Measurements from ENCODE around the gene ACTL8. TPM values are rescaled to one million over a fixed set of nuclear protein-coding genes. Genes with fewer than 3 reads are reported as not detected.

Gene ACTL8
- total RNA-seq, 2 donors from 2014 or later: not detected

DNA sequence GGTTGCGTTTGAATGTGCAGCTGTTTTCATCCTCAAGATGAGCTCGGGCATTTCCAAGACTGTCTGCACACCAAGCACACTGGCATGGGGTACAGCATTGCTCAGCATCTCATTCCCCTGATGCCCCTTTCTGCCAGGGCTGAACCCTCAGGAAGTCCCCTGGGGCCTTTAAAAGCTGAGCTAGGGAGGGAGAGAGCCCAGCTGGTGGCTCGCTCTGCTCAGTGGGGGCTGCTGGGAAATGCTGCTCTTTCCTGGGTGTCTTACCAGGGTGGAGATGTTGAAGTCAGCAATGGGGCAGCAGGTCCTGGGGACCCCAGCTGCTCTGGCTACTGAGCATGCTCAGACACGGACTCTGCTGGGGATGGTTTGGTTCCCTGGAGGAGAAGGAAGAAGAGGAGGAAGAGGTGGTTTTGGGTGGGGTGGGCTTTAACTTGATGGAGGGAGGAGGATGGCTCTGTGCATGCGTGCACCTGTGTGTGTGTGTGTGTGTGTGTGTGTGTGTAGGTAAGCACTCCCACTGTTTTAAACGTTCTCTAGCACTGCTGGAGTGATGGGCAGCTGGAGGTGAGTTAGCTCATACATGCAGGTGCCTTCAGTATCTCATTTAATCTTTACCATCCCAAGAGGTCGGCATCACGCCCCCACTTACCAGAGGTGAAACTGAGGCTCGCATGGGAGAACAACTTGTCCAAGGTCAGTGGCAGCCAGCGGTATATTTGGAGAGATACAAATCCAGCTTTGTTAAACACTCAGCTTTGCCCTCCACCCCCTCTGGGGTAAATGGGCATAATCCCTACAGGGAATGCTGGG, 40.9 kb downstream of the ACTL8 start:
- DNase-seq (ENCODE audit: low spot score): peak; percentile 63
- intact Hi-C loops (cut with DNase I): no loop called here

DNA sequence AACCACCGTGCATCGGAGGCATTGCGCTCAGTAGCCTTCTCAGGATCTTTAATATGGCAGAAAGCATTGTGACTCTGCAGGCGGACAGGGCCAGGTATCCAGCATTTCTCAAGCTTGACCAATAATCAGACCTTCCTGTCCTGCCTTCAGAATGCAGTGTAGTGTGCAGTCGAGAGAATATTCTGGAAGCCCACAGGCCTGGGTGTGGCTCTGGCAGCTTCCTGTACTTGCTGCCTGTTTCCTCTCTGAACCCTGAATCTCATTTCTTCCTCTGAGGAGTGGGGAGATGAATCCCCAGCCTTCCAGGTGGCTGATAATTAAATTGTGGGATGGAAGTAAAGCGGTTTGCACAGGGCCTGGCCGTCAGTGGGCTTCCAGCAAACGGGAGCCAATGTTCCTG, 42.3 kb downstream of the ACTL8 start:
- no peak for DNase-seq (ENCODE audit: low spot score)
- intact Hi-C loops (cut with DNase I): no loop called here

DNA sequence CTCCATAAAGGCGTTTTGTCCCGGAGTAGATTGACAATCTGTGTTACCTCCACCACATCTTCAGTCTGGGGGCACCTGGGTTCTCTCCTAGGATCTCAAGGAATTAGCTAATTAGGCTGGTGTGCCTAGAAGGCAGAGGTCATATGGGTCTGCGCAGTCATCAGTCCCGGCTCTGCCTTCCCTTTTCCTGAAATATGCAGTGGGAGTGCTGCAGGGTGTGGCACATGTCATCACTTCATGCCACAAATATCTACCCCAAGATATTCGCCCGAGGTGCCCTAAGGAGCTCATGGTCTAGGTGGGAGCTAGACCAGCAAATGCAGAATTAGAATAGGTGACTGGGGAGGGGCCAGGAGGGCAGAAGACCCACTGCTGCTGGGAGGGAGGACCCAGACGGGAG, 42.9 kb downstream of the ACTL8 start:
- intact Hi-C loops (cut with DNase I): no loop called here
- DNase-seq (ENCODE audit: low spot score): no peak

DNA sequence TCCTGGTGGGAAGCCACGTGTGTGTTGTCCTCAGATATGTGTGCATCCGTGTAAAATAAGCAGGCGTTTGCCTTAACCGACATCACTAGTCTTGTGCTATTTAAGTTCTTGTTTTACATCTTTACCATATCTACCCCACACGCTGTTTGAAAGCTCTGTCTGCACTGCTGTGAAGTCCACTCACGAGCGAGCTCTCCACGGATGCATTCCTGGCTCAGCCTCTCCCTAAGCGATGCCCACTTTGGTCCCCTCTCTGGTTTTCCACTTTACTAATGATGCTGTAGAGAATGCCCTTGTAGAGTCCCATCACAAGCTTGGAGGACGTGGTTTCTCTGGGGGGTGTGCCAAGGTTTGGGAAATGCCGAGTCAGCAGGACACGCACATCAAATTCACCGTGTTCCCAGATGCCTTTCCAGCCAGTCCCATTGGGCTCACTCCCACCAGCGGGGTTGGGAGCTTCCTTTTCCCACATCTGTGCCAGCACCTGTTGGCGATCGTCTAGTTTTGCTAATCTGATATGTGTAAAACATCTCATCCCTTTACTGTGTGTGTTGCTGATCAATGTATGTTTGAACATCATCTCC, 43.8 kb downstream of the ACTL8 start:
- DNase-seq (ENCODE audit: low spot score): no peak
- intact Hi-C loops (cut with DNase I): no loop called here

DNA sequence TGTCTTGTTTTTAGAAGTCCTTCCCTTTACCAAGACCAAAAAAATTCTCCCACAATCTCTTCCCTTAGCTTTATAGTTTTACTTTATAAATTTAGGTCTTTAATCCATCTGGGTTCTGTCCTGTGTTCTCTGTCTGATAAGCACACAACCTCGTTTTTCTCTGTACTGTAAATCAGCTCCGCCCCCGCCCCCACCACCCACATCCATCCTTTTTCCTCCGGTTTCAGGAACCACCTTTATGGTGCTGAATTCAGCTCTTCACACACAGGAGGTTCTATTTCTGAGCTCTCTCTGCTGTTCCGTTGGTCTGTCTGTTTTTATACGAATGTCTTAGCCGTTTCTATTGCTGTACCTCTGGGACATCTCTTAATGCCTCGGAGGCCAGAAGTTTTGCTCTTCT, 44.5 kb downstream of the ACTL8 start:
- intact Hi-C loops (cut with DNase I): no loop called here
- no peak for DNase-seq (ENCODE audit: low spot score)

DNA sequence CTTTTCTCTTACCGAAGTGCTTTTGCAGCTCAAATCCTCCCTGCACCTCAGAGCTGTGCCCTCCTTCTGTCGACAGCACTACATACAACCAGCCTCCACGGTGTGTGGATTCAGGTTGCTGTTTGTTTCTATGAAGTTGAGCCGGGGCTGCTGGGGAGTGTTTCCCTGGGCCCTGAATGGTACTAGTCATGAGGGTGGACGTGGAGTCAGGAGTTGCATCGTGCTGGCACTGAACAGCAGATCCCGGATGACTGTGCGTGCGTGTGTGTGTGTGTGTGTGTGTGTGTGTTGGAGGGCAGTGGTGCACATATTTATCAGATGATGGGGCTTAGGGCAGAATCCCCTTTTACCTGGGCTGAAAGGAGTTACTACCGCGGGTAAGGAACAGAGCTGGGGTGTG, 47.0 kb downstream of the ACTL8 start:
- peak; percentile 47 for DNase-seq (ENCODE audit: low spot score)
- intact Hi-C loops (cut with DNase I): no loop called here

DNA sequence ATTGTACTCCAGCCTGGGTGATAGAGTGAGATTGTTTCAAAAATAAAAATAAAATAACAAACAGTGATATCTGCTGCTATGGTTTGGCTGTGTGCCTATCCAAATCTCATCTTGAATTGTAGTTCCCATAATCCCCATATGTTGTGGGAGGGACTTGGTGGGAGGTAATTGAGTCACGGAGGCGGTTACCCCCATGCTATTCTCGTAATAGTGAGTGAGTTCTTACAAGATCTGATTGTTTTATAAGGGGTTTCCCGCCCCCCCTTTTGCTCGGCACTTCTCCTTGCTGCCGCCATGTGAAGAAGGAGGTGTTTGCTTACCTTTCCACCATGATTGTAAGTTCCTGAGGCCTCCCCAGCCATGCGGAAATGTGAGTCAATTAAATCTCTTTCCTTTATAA, 47.8 kb downstream of the ACTL8 start:
- intact Hi-C loops (cut with DNase I): no loop called here
- DNase-seq (ENCODE audit: low spot score): peak; percentile 17

DNA sequence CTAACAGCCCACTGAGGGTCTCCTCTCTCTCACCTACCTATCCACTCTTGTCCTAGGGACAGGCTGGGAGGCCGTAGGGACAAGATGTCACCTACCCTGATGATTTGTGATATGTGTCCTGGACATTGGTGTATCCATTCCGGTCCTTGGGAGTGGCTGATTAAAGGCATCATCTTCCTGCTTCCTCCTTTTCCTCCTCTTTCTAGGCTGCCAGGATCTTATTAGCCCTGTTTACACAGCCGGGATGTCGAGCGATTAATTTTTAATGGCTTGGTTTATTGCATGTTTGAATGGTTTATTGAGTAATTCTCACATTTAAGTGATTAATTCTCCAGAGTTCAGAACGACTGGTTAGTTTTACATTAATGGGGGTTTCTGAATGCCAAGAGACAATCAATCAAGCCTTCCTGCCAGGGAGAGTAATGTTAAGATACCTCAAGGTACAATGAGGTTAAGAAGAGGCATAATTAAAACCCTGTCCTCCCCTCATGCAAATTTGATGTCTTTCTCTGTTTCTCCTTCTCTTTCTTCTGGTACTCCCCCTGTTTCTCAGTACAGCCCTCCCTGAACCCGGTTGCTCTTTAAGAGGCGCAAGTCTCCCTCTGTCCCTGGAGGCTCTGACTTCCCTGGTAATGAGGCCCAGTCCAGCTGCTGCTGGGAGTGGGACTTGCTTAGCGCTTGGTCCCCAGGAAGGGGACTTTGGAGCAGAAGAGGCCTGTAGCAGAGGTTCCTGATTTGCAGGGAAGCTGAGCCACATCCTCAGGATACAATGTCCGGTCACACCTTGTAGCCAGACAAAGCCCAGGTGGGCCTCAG, 50.9 kb downstream of the ACTL8 start:
- intact Hi-C loops (cut with DNase I): no loop called here
- DNase-seq (ENCODE audit: low spot score): peak; percentile 25

DNA sequence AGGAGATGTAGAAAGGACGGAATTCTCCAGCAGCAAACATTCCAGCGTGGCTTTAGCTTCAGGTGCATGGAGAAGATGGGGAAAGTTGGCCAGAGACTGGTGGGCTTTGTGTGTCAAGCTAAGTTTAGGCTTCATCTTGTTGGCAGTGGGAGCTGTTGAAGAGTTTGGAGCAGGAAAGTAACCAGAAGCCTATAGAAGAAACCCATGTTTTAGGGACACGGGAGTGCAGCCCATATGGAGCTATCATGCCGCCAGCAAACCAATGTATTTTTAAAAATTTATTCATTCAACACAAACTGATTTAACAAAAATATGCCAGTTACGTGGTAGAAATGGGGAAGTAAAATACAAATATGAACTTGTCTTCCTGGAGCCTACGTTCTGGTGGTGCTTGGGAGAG, 53.7 kb downstream of the ACTL8 start:
- DNase-seq (ENCODE audit: low spot score): no peak
- intact Hi-C loops (cut with DNase I): no loop called here

DNA sequence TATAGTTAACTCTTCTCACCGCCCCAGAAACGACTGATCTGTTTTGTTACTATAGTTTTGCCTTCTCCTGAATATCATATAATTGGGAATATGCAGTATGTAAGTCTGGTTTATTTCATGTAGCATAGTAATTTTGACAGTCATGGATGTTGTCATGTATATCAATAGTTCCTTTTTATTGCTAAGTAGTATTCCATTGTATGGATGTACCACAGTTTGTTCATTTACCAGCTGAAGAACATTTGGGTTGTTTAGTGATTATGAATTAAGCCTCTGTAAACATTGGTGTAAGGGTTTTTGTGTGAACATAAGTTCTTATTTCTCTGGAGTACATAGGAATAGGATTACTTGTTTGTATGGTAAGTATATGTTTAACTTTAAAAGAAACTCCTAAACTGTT, 55.5 kb downstream of the ACTL8 start:
- intact Hi-C loops (cut with DNase I): no loop called here
- no peak for DNase-seq (ENCODE audit: low spot score)

DNA sequence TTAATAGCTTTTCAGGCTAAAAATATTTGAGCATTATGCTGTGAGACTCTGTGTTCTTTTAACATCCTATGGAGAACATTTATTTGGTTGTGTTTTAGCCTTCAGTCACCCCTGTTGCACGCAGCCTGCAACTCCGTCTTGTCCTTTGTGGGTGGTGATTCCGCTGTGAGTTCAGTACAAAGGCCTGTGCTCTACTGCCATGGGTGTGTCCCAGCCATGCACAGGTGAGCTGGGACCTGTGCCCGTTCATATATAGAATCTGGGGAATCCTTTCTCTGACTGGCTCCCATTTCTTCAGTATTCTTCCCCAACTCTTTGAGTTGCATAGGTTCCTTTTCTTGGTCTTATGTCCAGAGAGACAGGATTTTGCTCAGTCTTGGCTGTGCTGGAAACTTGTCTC, 61.4 kb downstream of the ACTL8 start:
- DNase-seq (ENCODE audit: low spot score): no peak
- intact Hi-C loops (cut with DNase I): loop anchor here in 1 of 2 donors (2.0 kb wide), 1 partner anchor 72 kb away; no protein-coding TSS in a partner anchor

DNA sequence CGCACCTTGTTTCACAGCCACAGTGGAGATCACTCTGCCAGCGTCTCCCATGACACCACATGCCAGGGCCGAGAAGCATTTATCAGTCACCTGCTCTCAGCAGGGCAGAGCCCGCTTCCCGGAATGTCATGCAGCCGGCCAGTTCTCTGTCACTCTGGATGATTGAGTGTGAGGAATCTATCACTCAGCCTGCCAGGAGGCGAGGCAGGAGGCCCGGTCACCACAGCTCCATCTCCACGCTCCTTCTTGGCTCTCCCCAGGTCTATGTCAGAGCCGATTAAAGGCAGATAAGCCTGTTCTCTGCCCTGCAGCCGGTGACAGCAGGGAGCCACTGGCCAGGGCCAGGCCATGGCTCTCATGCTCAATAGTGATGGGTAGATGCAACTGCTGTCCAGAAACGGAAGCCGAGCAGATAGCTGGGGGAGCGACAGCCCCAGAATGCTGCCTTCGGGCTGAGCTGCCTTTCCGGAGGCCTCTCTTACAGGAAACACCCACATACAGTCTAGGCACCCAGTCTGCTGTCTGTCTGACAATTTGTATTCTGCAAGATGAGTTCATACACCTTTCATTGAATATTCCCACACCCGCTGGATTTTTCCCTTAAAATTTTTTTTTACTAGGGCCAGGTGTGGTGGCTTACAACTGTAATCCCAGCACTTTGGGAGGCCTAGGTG, 64.1 kb downstream of the ACTL8 start:
- peak; percentile 3 for DNase-seq (ENCODE audit: low spot score)
- intact Hi-C loops (cut with DNase I): no loop called here

DNA sequence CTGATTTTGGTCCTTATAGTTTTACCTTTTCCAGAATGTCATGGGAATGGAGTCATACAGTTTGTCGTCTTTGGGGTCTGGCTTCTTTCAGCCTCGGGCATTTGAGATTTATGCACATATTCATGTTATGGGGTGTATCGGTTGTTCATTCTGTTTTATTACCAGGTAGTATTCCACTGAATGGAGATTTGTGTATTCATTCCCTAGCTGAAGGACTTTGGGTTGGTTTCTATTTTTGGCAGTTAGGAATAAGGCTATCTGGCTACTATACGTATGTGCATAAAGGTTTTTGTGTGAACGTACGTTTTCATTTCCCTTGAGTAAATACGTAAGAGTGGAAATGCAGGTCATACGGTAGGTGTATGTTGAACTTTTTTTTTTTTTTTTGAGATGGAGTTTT, 65.1 kb downstream of the ACTL8 start:
- intact Hi-C loops (cut with DNase I): loop anchor here in 1 of 2 donors (10.0 kb wide), 1 partner anchor 325 kb away; no protein-coding TSS in a partner anchor
- DNase-seq (ENCODE audit: low spot score): peak; percentile 10

DNA sequence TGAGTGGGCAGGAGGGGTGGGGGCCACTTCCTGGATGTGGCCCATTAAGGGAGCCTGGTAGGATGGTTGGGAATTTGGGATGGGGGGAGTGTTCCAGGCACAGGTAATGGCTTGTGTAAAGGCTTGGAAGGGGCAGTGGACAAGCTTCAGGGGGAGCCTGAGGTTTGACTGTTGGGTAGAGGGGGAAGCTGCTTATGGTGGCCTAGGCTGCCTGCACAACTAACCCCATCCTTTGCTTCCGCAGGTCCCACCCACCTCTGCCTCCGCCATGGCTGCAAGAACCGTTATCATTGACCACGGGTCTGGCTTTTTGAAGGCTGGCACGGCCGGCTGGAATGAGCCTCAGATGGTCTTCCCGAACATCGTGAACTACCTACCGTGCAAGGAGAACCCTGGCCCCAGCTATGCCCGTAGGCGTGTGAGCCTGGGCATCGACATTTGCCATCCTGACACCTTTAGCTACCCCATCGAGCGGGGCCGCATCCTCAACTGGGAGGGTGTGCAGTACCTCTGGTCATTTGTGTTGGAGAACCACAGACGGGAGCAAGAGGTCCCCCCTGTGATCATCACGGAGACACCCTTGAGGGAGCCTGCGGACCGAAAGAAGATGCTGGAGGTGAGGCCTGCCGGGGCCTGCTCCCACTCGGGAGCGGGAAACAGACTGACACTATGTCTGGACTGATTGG, 67.8 kb downstream of the ACTL8 start:
- intact Hi-C loops (cut with DNase I): loop anchor here in 1 of 2 donors (10.0 kb wide), 1 partner anchor 328 kb away; no protein-coding TSS in a partner anchor
- peak; percentile 12 for DNase-seq (ENCODE audit: low spot score)

DNA sequence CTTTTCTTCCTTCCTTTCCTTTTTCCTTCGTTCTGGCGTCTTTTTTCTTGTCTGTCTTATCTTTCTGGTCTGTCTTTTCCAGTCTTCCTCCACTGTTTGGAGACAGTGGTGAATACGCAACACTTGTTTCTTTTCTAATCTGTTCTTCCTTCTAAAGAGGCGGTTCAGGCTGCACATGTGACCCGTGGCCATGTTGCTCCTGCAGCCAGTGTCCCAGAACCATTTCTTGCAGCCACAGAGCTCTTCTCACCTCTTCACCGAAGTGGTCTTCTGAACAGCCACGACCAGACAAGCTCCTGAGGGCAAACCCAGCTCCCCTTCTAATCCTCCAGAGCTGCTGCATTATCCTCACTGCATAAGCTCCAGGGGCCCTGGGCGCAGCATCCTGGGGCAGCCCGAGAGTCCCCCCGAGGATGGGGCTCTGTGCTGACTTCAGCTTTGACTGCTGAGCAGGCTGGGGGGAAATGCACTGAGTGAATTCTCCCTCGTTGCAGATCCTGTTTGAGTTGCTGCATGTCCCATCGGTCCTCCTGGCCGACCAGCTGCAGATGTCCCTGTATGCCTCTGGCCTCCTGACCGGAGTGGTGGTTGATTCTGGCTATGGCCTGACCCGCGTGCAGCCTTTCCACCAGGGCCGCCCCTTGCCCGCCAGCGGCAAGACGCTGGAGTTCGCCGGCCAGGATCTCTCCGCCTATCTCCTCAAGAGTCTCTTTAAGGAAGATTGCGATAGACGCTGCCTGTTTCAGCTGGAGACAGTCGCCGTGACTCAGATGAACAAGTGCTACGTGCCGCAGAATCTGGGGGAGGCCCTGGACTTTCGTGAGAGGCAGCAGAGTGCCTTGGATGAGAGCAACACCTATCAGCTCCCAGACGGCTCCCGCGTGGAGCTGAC, 70.4 kb downstream of the ACTL8 start:
- intact Hi-C loops (cut with DNase I): loop anchor here in 1 of 2 donors (5.0 to 10.0 kb wide), 2 partner anchors 163 to 331 kb away; no protein-coding TSS in a partner anchor

DNA sequence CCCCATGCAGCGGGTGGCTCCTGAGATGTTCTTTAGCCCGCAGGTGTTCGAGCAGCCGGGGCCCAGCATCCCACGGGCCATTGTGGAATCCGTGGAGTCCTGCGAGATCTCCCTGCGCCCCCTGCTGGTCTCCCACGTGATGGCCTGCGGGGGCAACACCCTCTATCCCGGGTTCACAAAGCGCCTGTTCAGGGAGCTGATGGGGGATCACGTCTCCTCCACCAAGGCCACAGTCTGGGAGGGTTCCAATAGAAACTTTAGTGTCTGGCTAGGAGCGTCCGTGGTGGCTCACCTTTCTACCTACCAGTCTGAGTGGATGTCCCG, 71.0 kb downstream of the ACTL8 start:
- DNase-seq (ENCODE audit: low spot score): peak; percentile 88
- intact Hi-C loops (cut with DNase I): loop anchor here in 1 of 2 donors (5.0 to 10.0 kb wide), 2 partner anchors 164 to 331 kb away; no protein-coding TSS in a partner anchor

More for the DNA sequence above, 70.4 kb downstream of the ACTL8 start:
- DNase-seq (ENCODE audit: low spot score): no peak

DNA sequence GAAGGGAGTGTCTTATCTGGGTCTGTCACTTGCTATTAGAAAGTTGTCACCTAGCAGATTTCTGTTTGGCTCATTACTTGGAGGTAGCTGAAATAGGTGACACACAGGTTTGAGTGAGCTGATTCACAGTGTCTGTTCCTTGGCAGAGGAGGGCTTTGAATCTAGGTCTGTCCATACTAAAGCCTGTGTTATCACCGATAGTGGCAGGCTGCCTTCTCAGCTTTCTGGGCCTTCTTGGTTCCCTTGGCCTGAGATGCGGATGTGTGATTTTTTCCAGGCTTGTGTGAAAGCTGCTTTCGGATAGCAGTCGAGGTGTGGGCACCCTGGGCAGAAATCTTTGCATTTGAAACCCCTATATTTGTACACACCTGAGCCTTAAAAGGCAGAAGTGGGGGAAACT, 73.9 kb downstream of the ACTL8 start:
- peak; percentile 17 for DNase-seq (ENCODE audit: low spot score)
- intact Hi-C loops (cut with DNase I): loop anchor here in 1 of 2 donors (5.0 to 10.0 kb wide), 2 partner anchors 167 to 334 kb away; no protein-coding TSS in a partner anchor

DNA sequence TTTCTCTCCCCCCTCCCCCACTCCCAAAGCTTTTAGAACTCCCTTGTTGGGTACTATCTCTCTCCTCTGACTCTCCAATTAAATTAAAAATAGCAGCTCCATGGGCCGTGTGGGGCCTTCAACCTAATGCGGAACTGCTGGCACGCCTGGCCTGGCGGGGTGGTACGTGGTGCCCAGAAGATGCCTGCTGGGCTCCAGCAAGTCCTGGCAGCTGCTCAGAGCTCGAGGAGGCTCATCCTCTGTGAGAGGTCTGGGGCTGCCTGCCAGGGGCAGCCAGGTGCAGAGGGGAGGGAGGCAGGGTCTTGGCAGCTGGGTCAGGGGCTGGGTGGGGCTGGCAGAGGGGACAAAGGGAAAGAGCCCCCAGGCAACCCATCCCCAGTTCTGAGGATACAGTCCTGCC, 74.4 kb downstream of the ACTL8 start:
- peak; percentile 42 for DNase-seq (ENCODE audit: low spot score)
- intact Hi-C loops (cut with DNase I): loop anchor here in 1 of 2 donors (5.0 to 10.0 kb wide), 2 partner anchors 167 to 335 kb away; no protein-coding TSS in a partner anchor

Measured in posterior vena cava (tissue), 2 donors.